ENCODE data around the gene CFB.

DNA sequence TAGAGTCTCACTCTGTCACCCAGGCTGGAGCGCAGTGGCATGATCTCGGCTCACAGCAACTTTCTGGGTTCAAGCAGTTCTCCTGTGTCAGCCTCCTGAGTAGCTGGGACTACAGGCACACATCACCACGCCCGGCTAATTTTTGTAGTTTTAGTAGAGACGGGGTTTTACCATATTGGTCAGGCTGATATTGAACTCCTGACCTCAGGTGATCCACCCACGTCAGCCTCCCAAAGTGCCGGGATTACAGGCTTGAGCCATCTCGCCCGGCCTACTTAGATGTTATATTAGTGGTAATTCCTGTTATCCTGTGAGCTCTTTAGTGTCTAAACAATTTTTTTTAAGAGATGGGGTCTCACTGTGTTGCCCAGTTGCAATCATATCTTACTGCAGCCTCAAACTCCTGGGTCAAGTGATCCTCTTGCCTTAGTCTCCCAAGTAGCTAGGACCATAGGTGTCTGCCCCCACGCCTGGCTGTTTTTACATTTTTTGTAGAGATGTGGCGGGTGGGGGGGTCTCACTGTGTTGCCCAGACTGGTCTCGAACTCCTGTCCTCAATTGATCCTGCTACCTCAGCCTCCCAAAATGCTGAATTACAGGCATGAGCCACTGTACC is 32.0 kb downstream of the CFB start:
- no peak for TF ChIP-seq CBX5 (IDR thresholded peaks at IDR 0.05; ENCODE audit: borderline replicate concordance, low read depth)
- TF ChIP-seq, protein P1, sequence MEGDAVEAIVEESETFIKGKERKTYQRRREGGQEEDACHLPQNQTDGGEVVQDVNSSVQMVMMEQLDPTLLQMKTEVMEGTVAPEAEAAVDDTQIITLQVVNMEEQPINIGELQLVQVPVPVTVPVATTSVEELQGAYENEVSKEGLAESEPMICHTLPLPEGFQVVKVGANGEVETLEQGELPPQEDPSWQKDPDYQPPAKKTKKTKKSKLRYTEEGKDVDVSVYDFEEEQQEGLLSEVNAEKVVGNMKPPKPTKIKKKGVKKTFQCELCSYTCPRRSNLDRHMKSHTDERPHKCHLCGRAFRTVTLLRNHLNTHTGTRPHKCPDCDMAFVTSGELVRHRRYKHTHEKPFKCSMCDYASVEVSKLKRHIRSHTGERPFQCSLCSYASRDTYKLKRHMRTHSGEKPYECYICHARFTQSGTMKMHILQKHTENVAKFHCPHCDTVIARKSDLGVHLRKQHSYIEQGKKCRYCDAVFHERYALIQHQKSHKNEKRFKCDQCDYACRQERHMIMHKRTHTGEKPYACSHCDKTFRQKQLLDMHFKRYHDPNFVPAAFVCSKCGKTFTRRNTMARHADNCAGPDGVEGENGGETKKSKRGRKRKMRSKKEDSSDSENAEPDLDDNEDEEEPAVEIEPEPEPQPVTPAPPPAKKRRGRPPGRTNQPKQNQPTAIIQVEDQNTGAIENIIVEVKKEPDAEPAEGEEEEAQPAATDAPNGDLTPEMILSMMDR (IDR thresholded peaks at IDR 0.05 in 2 of 3, conservative IDR thresholded peaks at IDR 0.05 in 1 of 3; ENCODE audit: insufficient read depth in 2 of 3, low read depth in 1 of 3, low read length in 3 of 3): no peak
- no peak for TF ChIP-seq MAFF (IDR thresholded peaks at IDR 0.05; ENCODE audit: low read length)
- no peak for TF ChIP-seq EZH2 (IDR thresholded peaks at IDR 0.05; ENCODE audit: borderline replicate concordance, low read depth, low read length)
